Fibroblast of gingiva (primary cell): ENCODE measurements around the gene S100A7A.
"Not testable (repeated sequence)": the region's sequence is repeated elsewhere in the genome, so short reads cannot be mapped to it uniquely, and the experiment has no call there.

Experiments used
- DNase-seq: peaks from one replicate; pipeline ENCODE4 v3.0.0-alpha.2; 2011; ENCODE audit warnings: low read depth

The S100A7A gene

DNA sequence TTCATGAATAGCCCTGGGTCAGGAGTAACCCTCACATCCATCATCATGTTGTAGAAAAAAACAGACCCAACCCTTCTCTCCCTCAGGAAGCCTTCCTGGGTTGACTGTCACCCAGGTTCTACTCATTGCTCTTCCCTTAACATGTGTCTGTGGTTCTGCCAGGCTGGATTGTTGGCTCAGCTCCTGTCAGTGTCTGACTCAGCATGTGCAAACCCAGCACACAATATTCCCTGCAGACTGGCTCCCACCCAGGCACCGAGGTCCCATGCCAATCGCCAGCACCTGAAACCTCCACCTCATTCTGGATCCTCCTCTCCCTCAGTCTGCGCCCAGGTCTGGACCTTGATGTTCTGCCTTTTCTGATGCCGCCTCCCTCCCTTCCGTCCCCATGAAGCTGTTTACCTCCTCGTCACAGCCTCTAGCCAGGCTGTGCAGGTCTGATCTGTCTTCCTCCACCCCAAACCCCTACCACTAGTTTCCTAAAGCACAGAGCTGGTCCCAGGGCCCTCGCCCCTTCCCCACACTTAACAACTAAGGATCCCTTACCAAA is 21.1 kb upstream of the S100A7A start:
- DNase-seq: no peak

- DNase-seq: no peak
Measured at GRCh38 chr1:153395776-153396175, 20.5 kb upstream of the S100A7A start.

- DNase-seq: no peak
Measured at GRCh38 chr1:153396461-153396860, 19.9 kb upstream of the S100A7A start.

DNA sequence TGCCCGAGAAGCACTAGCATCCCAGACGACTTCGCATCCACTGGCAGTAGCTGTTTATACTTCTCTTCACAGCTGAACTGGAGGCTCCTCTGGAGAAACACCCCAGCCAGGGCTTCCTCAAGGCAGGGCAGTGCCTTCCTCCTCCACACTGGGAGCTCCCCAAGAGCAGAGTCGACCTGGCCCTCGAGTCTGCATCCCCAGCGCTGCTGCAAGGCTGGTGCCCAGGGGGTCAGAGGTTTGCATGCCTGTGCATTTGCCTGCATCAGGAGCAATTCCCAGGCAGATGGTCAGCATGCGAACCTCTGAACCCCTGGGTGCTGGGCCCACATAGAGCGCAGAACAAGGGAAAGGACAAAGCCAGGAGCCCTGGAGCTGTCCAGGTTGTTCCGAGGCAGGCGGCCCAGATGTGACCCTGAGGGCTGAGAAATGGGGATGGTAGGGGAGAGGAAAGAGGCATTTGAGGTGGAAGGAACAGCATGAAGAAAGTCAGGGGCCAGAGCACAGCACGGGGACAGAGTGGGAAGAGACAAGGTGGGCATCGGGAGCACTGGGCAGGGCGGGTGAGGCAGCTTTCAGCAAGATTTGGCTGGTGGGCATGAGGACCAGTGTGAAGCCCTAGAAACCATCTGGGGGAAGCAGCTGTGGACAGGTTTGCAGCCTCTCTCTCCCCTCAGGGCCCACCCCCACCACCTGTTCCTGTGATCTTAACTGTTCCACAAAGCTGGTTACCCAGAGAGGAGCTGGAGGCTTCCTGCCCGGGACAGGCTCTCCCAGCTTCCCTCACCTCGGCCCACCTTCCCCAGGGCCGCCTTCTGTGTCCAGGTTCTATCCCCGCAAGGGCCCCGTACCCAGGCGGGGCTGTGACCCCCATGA is 19.0 kb upstream of the S100A7A start:
- DNase-seq: no peak

GRCh38 chr1:153397924-153398651 is 18.2 kb upstream of the S100A7A start:
- DNase-seq: no peak

DNA sequence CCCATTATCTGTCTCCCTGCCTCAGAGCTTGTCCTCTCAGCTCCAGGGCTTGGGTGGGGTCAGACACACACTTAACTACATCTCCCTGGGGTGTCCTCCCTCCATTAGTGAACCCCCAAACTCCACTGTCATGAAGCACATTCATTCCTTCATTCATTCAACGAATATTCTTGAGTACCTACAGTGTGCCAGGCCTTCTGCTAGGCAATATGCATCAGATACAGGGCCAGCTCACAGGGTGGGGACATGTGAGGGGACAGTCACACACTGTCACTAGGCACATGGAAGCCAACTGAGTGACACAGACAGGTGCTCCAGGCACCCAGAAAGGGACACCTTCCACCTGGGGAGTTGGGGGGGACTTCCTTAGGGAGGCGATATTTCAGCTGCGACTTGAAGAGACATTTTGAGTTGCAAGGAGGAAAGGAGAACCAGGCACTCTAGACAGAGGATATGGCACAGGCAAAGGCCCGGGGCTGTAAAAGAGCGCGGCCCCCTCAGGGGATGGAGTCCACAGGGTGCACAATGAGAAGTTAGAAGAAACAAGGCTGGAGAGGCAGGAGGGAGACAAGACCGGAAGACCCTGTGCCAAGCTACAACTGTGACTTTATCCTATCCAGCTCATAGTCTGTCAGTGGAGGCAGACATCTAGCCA is 16.8 kb upstream of the S100A7A start:
- no peak for DNase-seq

DNA sequence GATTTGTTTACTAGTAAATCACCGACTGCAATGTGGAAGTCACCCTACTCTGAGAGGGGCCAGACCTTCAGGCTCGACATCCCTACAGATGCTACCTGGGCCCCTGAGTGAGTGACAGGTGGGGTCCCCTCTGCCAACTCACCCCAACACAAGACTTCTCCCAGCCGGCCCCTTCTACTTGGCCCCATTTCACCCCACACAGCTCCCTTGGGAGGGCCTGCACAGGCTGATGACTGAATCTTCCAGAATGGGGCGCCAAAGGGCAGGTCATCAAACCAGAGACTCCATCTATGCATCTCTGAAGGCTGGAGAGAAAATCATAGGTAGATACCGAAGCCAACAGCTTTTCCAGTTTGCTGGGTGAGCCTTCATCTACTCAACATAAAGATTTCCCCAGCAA is 16.1 kb upstream of the S100A7A start:
- DNase-seq: no peak

GRCh38 chr1:153401461-153401860 is 14.9 kb upstream of the S100A7A start:
- no peak for DNase-seq

DNA sequence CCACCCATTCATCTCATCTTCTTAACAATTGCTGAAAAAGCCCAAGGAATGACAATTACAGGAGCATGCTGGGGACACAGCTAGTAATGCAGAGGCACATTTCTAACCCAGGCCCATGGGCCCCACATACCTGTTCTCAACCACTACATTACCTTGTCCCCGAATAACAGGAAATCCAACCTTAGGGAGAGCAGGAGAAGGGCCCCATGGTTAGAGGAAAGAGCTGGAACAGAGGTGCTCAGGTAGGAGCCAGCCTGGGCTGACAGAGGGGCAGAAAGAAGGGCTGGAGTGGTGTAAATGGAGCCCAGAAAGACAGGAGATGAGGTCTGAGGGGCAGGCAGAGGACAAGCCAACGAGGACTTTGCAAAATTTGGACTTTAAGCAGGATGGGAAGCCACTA is 14.1 kb upstream of the S100A7A start:
- no peak for DNase-seq

DNA sequence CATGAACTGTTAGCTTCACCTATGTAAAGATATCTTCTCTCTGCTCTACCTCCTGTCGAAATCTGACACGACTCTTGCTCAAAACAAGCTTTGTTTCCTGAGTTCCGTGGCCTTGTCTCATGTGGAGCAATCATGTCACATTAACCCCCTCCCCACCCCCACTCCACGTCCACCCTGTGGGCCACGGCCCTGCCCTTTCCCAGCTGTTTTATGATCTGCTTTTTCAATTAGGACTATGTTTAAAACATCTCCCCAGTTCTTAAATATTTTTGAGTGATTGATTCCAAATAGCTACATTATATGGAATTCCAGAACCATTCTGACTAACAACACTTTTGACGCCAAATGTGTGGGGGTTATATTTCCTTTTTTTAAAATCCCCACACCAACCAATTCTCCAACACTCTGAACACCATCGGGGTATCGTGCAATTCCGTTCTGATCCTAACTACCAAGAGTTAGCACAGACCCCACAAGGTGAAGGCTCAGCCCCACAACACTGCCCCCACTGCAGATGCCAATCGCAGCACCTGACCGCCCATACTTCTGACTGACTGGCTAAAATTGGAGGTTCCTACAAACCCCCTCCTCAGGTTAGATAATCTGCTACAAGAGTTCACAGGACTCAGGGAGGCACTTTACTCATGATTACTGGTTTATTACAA is 12.8 kb upstream of the S100A7A start:
- no peak for DNase-seq

DNA sequence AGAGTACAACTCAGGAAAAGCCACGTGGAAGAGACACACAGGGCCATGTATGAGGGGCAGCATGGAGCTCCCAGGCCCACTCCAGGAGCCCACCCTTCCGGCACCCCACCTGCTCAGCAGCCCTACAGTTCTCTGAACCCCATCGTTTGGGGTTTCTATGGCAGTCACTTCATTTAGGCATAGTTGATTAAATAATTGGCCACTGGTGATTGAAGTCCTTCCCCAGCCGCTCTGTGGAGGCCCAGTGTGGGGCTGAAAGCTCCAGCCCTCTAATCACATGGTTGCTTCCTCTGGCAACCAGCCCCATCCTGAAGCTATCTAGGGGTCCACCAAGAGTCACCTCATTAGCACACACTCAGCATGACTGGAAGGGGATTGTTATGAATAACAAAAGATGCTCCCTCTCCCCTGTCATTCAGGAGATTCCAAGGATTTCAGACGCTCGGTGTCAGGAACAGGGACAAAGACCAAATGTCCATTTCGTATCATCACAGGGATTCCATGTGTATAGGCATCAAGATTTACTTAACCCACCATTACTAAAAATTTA is 12.2 kb upstream of the S100A7A start:
- no peak for DNase-seq

GRCh38 chr1:153404768-153405167 is 11.6 kb upstream of the S100A7A start:
- no peak for DNase-seq

DNA sequence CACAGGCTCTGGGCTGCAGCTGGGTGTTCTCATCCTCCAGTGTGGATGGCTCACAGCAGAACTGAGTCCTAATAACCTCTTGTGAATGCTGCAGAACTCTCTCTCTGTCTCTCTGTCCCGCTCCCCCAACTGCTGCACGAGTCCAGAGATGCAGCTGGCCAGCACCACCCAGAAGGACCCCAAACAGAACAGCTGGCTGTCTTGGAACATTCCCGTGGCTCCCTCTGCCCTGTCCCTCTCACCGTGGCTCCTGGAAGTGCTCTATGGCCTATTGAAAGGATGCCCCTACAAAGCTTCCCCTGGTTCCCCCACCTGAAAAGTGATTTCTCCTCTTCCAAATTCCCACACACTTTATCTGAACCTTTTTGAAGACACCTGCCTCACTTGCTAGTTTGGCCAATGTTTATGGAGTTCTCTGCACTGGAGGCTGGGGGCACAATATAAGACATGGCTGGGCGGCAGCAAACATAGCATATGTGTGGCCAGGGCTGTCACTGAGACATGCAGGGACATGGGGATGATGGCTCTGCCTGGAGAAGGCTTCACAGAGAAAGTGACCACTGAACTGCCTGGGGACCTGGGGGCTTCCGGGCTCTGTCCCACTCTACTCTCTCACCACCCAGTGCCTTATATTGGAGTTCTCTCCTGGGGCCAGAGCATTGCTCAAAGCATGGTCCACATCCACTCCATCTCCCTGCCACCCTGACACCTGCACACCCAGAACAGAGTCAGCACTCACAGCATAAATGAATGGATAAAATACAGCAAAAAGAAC is 10.3 kb upstream of the S100A7A start:
- not testable (repeated sequence) for DNase-seq

- DNase-seq: not testable (repeated sequence)
Measured at GRCh38 chr1:153407274-153407673, 9.0 kb upstream of the S100A7A start.

- DNase-seq: not testable (repeated sequence)
Measured at GRCh38 chr1:153413961-153414360, 2.4 kb upstream of the S100A7A start.

- no peak for DNase-seq
Measured at GRCh38 chr1:153417136-153417888, 992 bp downstream of the S100A7A start.

GRCh38 chr1:153418758-153419435 is 2.6 kb downstream of the S100A7A start:
- DNase-seq: not testable (repeated sequence)

DNA sequence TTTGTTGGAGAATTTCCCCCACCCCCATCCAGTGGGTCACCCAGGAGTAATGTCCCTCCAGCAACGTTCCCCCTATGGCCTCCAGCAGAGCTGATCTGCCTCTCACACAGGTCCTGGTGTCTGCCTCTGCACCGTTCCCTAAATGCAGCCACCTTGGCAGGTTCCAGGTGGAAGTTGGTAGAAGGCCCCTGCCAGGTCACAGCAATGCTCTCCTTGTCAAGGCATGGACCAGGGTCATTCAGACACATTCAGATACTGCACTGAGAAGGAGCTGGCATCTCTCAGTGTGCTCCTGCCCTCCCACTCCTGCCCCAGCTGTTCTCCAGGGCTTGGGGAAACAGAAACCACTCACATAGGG is 3.1 kb downstream of the S100A7A start:
- not testable (repeated sequence) for DNase-seq

DNA sequence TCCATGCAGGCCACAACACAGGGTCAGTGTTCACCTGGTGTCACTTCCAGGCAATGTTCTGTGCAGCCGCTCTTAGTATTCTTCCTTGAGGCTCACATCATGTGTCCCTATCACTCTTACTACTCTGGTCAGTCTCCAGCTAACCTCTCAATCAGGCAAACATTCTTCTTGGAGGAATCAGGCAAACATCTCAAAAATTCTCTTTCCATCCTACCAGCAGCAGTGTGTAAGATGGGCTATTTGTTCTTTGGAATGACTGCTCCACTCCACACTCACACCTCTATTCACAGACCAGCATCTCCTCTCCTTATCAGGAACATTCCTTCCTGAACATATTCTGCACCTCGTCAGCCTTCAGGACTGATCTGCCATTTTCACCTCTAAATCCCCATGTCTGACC is 4.0 kb downstream of the S100A7A start:
- DNase-seq: no peak
